Daoy (cell line): ENCODE results near the gene RAD51B. TPM values are rescaled to one million over a fixed set of nuclear protein-coding genes. Genes with fewer than 3 reads are reported as not detected.
"Not testable (repeated sequence)": the region's sequence is repeated elsewhere in the genome, so short reads cannot be mapped to it uniquely, and the experiment has no call there.

Source experiments
- DNase-seq: peaks from one replicate; pipeline ENCODE4 v3.0.0-alpha.2; 2015; ENCODE audit warnings: low read depth
- total RNA-seq: library from RNA; depleted of rRNA; stranded (reverse); fragments of >200 nt; shearing (Covaris generic); gene quantifications from 2 replicates; pipeline ENCODE4 v1.2.3, GENCODE V29; 2014

RAD51B gene
- total RNA-seq, 1 experiment from 2014 or later = 15.8 TPM

- no peak for DNase-seq
Observed at GRCh38 chr14:67982711-67983608, 163.4 kb downstream of the RAD51B start.

GRCh38 chr14:67984274-67984673 is 164.7 kb downstream of the RAD51B start:
- no peak for DNase-seq

- peak; percentile 38 for DNase-seq
Observed at GRCh38 chr14:67986131-67986841, 166.7 kb downstream of the RAD51B start.

GRCh38 chr14:67987606-67988005 is 168.0 kb downstream of the RAD51B start:
- peak; percentile 83 for DNase-seq

- not testable (repeated sequence) for DNase-seq
Observed at GRCh38 chr14:67988210-67988609, 168.6 kb downstream of the RAD51B start.

GRCh38 chr14:67990576-67990975 is 171.0 kb downstream of the RAD51B start:
- DNase-seq = no peak

GRCh38 chr14:67994531-67994930 is 175.0 kb downstream of the RAD51B start:
- no peak for DNase-seq

- no peak for DNase-seq
Observed at GRCh38 chr14:67996235-67996634, 176.7 kb downstream of the RAD51B start.

GRCh38 chr14:67998834-67999233 is 179.3 kb downstream of the RAD51B start:
- no peak for DNase-seq

GRCh38 chr14:67999290-67999689 is 179.7 kb downstream of the RAD51B start:
- DNase-seq = no peak

- peak; percentile 50 for DNase-seq
Observed at GRCh38 chr14:67999705-68000384, 180.3 kb downstream of the RAD51B start.

- no peak for DNase-seq
Observed at GRCh38 chr14:68000511-68000910, 180.9 kb downstream of the RAD51B start.

GRCh38 chr14:68008491-68008890 is 188.9 kb downstream of the RAD51B start:
- no peak for DNase-seq

GRCh38 chr14:68011406-68012028 is 191.9 kb downstream of the RAD51B start:
- peak; percentile 50 for DNase-seq

GRCh38 chr14:68012871-68013270 is 193.3 kb downstream of the RAD51B start:
- no peak for DNase-seq

GRCh38 chr14:68013326-68013725 is 193.7 kb downstream of the RAD51B start:
- DNase-seq = no peak

GRCh38 chr14:68014771-68015170 is 195.2 kb downstream of the RAD51B start:
- no peak for DNase-seq

- DNase-seq = no peak
Observed at GRCh38 chr14:68015356-68016254, 196.0 kb downstream of the RAD51B start.

- no peak for DNase-seq
Observed at GRCh38 chr14:68016255-68016914, 196.8 kb downstream of the RAD51B start.

GRCh38 chr14:68018598-68018997 is 199.0 kb downstream of the RAD51B start:
- no peak for DNase-seq
